KMS-11 (cell line): Measurements from ENCODE around the gene HTRA3.

Experiments used
- H2AFZ ChIP-seq: fragments of 200-600 bp; sonication (generic); 2 replicates; pipeline ENCODE4 v1.6.1; 2016; ENCODE audit warnings: antibody characterized with exemption, mixed run types, low read depth
- H3K27ac ChIP-seq: fragments of 200-600 bp; sonication (generic); 2 replicates; pipeline ENCODE4 v1.6.1; 2016; ENCODE audit warnings: mild to moderate bottlenecking, mixed run types
- H3K27me3 ChIP-seq: fragments of 200-600 bp; sonication (generic); 2 replicates; pipeline ENCODE4 v1.6.1; 2017; ENCODE audit warnings: mild to moderate bottlenecking, low read depth, mixed run types, moderate library complexity; ENCODE audit not compliant: insufficient read depth
- H3K36me3 ChIP-seq: fragments of 200-600 bp; sonication (generic); 2 replicates; pipeline ENCODE4 v1.6.1; 2017; ENCODE audit warnings: mild to moderate bottlenecking, mixed run types; ENCODE audit not compliant: insufficient read depth
- H3K4me1 ChIP-seq: fragments of 200-600 bp; sonication (generic); 2 replicates; pipeline ENCODE4 v1.6.1; 2016; ENCODE audit warnings: mild to moderate bottlenecking, low read depth, mixed run types; ENCODE audit not compliant: poor library complexity, severe bottlenecking
- H3K4me2 ChIP-seq: fragments of 200-600 bp; sonication (generic); 2 replicates; pipeline ENCODE4 v1.7.0; 2016; ENCODE audit warnings: mild to moderate bottlenecking, mixed run types
- H3K4me3 ChIP-seq: fragments of 200-600 bp; sonication (generic); IDR thresholded peaks from 2 replicates; pipeline ENCODE4 v1.6.1; 2017; ENCODE audit warnings: low read depth, low read length, mixed read lengths; ENCODE audit not compliant: insufficient read depth
- H3K79me2 ChIP-seq: fragments of 200-600 bp; sonication (generic); 2 replicates; pipeline ENCODE4 v1.6.1; 2016; ENCODE audit warnings: low read depth, mixed run types; ENCODE audit not compliant: insufficient read depth
- H3K9ac ChIP-seq: fragments of 200-600 bp; sonication (generic); 2 replicates; pipeline ENCODE4 v1.6.1; 2016; ENCODE audit warnings: mild to moderate bottlenecking, mixed run types
- H4K20me1 ChIP-seq: fragments of 200-600 bp; sonication (generic); 2 replicates; pipeline ENCODE4 v1.6.1; 2016; ENCODE audit warnings: mild to moderate bottlenecking, mixed run types; ENCODE audit not compliant: insufficient read depth
- CTCF ChIP-seq: fragments of 200-600 bp; sonication (generic); conservative IDR thresholded peaks from 2 replicates; pipeline ENCODE4 v1.6.1; 2017; ENCODE audit warnings: low read depth, mild to moderate bottlenecking, antibody characterized with exemption, low read length, moderate library complexity, mixed read lengths

The HTRA3 gene

GRCh38 chr4:8291036-8291682 is 21.6 kb downstream of the HTRA3 start:
- Histone ChIP-seq H3K4me3 (no peak overlapping the region), H3K27me3 (no peaks in the 10 kb centered on the region), H3K9ac (no peak overlapping the region), H2AFZ (no peak overlapping the region), H3K36me3 (no peaks in the 10 kb centered on the region), H3K4me1 (no peaks in the 10 kb centered on the region), H3K27ac (no peak overlapping the region), H3K79me2 (no peaks in the 10 kb centered on the region), H4K20me1 (no peaks in the 10 kb centered on the region), H3K4me2 (no peak overlapping the region)
- no peak for TF ChIP-seq CTCF

DNA sequence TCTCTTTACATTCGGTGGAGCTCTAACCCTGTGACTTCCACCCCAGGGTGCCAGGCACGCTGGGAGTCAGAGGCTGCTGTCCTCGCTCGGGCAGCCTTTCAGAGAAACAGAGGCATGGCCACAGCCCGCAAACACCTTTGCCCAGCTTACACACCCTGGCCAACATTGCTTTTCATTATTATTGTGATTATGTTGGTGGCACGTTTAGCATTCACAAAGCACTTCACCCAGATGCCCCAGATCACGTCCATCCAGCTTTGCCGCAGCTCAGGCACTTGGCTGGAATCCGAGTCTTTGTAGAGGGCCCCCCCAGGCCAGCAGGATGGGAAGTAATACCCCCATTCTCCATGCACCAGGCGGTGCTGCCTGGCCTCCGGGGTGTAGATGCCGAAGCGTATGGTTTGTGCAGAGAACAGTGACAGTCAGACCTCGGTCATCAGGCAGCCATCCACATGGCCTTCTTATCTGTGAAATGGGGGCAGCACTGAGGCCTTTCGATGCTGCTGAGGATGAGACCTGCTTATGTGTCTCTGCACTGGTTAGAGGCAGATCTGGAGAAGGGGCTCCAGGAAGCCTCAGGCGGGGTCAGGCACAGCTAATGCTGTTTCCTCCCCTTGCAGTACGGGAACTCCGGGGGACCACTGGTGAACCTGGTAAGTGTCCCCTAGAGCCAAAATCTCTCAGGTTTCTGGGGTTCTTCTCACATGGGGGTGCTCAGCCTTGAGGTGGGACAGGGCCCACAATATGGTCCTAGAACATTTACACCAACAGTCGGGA is 22.3 kb downstream of the HTRA3 start:
- Histone ChIP-seq H2AFZ (no peak overlapping the region), H3K27ac (no peak overlapping the region), H3K4me2 (no peak overlapping the region), H3K36me3 (no peaks in the 10 kb centered on the region), H4K20me1 (no peaks in the 10 kb centered on the region), H3K4me3 (no peak overlapping the region), H3K9ac (no peak overlapping the region), H3K27me3 (no peaks in the 10 kb centered on the region), H3K79me2 (no peaks in the 10 kb centered on the region), H3K4me1 (no peaks in the 10 kb centered on the region)
- TF ChIP-seq CTCF = no peak

GRCh38 chr4:8292478-8293107 is 23.0 kb downstream of the HTRA3 start:
- no peak overlapping the region for H3K27ac ChIP-seq
- H2AFZ ChIP-seq = no peak overlapping the region
- H3K4me2 ChIP-seq = no peak overlapping the region
- H3K79me2 ChIP-seq = no peaks in the 10 kb centered on the region
- no peak for TF ChIP-seq CTCF
- no peaks in the 10 kb centered on the region for H3K27me3 ChIP-seq
- H4K20me1 ChIP-seq = no peaks in the 10 kb centered on the region
- H3K4me1 ChIP-seq = no peaks in the 10 kb centered on the region
- H3K9ac ChIP-seq = no peak overlapping the region
- no peak overlapping the region for H3K4me3 ChIP-seq
- H3K36me3 ChIP-seq = no peaks in the 10 kb centered on the region

- H3K9ac ChIP-seq = no peak overlapping the region
- H3K79me2 ChIP-seq = no peaks in the 10 kb centered on the region
- no peak overlapping the region for H3K4me3 ChIP-seq
- no peak overlapping the region for H3K27ac ChIP-seq
- no peak overlapping the region for H2AFZ ChIP-seq
- TF ChIP-seq CTCF = no peak
- H3K4me1 ChIP-seq = no peaks in the 10 kb centered on the region
- no peaks in the 10 kb centered on the region for H3K27me3 ChIP-seq
- H3K4me2 ChIP-seq = no peak overlapping the region
- no peaks in the 10 kb centered on the region for H4K20me1 ChIP-seq
- H3K36me3 ChIP-seq = no peaks in the 10 kb centered on the region
Measured at GRCh38 chr4:8293131-8293975, 23.8 kb downstream of the HTRA3 start.
